ENCODE results near the gene CD8B.
"Not testable (repeated sequence)": the region's sequence is repeated elsewhere in the genome, so short reads cannot be mapped to it uniquely, and the experiment has no call there.

The CD8B gene

DNA sequence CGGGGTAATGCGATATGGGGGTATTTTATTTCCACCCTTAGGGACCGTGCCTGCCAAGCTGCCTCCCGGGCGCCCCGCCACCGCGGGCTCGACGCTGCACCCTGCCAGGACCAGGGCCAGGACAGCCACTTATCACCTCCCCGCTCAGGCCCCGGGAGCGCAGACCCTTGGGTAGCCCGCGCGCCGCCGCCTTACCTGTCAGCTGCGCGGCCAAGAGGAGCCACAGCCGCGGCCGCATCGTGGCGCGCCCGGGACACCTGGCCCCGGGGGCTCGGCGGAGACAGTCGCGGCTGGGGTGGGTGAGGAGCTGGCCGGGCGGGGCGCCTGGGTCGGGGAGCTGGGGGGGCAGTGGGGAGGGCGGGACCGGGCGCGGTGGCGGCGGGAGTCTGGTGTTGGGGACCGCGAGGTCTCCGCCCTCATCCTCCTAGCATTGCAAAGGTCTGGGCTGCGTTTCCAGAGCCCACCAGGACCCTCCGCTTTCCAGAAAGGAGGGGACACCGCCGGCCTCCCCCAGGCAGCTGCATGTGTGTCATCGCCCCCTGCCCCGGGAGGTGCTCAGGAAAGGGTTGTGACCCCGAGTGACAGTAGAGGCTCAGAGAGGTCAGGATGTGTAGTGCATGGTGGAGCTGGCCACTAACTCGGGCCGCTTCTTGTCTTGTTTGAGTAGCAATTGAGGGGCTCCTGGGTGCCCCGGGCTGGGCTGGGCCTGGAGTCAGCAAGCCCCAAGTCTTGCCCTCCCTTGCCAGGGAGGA, at the start of gene CD8B:
Gene CD8B (minus strand): TSS at position 259 of the 752 bp plus-strand sequence. CDS start 21 bp downstream, at position 238.
- DNase-seq, result not testable (repeated sequence)

DNA sequence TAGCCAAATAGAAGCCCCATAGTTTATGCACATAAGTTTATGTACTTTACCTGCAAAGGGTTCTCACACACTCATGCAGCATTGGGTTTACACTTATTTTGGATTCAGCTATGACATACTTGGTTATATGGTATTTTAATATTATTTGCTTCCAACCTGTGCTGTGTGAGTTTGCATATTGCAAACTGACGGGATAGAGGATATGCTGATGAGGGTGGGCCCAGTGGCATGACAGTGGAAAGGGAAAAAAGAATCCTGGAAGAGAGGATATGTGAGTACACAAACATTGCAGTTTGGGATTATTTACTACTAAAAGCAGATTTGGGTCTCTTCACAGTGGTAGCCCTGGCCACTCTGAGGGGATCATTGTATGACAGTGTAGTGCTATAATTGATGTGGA, 44.2 kb upstream of the CD8B start:
- not testable (repeated sequence) for DNase-seq

DNA sequence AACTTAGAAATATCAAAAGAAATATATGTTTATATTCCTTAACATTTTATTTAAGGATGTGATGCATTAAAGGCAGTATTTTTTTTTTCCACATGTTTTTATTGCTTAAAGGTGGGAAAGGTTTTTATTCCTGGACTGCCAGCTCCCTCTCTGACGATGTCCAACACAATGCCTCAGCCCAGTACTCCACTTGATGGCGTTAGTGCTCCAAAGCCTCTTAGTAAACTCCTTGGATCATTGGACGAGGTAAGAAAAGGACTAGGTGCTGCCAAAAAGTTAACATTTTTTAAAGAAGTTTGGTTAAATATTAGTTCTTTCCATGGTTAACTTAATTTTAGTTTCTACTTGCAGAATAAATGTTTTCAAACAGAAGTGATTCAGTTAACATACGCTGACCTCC, 39.0 kb upstream of the CD8B start:
- not testable (repeated sequence) for DNase-seq

DNA sequence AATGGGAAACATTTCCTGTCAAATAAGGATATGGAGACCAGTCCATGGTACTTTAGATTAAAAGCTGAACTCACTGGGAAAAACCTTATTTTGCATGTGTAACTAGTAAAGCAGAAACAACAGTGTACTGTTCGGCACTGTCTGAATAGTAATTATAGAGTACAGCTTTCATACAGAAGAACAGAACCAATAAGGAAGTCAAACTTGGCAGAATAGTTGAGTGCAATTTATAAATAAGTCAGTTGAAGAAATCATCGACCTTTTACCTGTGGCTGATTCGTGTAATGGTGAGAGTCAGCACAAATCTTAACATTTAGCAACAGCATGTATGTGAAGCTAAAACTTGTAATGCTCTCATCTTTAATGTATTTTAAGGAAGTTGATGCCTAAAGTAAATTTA, 24.3 kb upstream of the CD8B start:
- not testable (repeated sequence) for DNase-seq

DNA sequence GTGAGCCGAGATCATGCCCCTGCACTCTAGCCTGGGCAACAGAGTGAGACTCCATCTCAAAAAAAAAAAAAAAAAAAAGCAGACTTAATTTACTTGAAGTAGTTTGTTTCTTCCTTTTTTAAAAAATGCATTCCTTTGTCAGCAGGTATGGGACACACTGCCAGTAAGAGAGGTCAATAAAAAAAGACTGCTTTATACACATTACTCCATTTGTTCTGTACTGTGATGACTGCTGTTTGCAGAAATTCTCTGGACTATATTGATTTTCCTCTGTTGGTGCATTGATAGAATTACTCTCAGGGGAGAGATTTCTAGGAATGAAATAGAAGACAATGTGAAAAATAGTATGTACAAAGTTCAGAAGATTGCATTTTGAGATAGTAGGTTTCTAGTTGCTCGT, 21.2 kb upstream of the CD8B start:
- DNase-seq, result not testable (repeated sequence)

DNA sequence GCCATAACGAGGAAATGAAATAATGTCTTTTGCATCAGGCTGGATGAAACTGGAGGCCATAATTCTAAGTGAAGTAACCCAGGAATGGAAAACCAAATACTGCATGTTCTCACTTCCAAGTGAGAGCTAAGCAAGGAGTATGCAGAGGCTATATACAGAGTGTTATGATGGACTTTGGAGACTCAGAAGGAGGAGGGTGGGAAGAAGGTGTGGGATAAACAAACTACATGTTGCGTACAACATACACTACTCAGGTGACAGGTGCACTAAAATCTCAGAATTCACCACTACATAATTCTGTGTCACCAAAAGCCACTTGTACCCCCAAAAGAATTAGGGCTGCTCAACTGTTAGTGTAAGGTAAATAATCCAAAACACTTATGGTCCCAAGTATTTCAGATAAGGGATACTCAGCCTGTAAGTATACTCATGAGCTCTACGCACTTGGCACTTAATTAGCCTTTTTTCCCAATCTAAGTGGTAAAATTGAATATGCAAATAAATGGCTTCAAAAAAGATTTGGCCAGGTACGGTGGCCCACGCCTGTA, 20.5 kb upstream of the CD8B start:
- not testable (repeated sequence) for DNase-seq

DNA sequence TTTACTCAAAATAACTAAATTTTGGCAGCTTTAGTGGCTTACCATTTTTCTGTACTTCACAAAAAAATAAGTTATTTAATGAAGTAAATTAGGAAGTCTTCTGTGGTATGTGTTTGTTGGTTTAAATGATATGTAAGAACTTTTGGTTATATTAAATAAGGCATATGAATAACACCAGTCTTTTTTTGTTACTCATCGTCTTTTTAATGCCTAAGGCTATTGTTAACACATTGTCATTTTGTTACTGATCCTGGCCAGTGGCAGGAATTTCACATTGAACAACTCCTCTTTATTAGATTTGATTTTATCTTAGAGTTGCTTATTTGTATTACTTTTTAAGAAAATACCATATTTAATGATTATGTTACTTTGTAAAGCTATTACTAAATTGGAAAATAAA, 17.3 kb upstream of the CD8B start:
- DNase-seq, result not testable (repeated sequence)

DNA sequence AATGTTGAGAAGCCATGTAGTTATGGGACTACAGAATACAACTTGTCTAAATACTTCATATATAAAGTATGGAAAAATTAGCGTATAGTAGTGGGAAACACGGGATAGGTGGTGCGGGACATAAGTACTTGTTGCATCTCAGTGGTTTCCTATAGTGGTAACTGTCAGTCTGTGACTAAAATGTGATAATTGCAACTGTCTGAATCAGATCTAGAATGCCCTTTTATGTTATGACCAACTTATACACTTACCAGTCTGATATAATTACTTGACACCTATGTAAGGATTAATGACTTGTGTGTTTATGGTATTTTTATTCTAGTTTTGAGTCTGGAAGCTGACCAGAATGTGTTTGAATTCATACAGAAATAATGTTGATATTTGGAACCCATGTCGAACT, 9.3 kb upstream of the CD8B start:
- not testable (repeated sequence) for DNase-seq

DNA sequence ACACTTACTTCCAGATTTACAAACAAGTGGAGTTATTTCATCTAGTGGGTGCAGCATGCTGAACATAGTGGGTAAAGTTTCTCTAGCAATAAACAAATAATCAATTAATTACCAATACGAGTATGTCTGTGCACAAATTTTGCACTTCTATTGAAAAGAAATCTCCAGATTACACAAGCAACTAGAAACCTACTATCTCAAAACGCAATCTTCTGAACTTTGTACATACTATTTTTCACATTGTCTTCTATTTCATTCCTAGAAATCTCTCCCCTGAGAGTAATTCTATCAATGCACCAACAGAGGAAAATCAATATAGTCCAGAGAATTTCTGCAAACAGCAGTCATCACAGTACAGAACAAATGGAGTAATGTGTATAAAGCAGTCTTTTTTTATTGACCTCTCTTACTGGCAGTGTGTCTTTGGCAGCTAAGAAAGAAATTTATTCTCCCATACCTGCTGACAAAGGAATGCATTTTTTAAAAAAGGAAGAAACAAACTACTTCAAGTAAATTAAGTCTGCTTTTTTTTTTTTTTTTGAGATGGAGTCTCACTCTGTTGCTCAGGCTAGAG, 7.3 kb upstream of the CD8B start:
- DNase-seq, result not testable (repeated sequence)

DNA sequence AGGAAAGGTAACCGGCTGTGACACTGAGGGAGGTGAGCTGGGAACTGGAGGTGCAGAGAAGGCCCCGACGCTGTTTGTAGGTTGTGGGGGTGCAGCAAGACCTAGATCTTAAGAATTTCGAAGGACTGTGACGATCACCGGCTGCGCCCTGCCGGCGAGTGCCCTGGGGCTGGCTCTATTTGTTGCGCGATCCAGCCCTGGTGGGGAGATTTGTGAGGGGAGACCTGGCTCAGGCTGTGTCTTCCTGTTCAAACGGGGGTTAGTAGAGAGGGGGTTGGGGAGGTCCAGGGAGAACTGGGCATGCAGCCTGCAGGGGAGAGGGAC, 656 bp upstream of the CD8B start:
- DNase-seq, result not testable (repeated sequence)

DNA sequence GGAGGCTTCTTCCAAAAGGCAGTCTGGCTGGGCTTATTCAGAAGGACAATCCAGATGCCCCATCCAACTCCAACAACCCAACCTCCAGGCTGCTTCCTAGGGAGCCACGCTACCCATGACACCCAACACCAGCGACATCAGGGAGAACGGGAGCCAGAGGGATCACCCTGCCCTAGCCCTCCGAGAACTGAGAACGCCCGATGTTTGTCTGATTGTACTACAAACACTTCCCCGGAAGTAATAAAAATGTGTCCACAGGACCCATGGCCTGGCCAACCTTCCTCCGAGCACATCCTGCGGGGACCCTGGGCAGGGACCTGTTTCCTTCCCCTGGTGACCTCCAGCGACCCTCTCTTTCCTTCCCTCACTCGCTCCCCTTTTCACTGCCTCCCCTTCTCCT, 511 bp downstream of the CD8B start:
- DNase-seq, result not testable (repeated sequence)

DNA sequence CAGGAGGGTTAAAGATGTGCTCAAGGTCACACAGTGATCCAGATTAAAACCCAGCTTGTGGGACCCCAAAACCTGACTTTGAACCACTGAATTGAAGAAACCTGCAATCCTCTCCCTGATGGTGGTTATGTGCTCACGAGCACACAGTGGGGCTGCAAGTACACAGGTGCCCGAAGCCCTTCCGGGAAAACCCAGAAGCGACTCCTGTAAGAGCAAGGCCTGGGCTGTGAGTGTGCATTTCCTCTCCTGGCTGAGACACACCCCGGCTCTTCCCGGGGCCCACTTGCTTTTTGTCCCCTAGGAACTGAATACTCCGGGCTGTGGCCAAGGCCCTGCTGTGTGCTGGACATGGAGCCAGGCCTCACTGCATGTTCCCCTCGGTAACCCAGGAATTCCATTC, 1.1 kb downstream of the CD8B start:
- not testable (repeated sequence) for DNase-seq

DNA sequence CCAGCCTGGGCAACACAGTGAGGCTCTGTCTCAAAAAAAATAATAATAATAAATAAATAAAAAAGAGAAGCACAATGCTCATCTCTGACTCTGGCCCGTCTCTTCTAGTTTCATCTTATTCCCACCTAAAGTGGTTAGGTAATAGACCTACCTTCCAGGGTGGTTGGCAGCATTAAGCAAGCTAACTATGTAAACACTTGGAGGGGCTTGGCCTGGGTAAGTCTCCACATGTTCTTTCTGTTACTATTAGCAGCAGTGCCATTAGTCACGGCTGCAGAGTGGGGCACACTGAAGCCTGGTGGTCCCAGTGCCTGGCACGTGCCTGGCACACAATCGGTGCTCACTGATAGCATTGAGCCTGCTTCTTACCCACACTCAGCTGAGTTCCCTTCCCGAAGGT, 4.0 kb downstream of the CD8B start:
- DNase-seq, result not testable (repeated sequence)

DNA sequence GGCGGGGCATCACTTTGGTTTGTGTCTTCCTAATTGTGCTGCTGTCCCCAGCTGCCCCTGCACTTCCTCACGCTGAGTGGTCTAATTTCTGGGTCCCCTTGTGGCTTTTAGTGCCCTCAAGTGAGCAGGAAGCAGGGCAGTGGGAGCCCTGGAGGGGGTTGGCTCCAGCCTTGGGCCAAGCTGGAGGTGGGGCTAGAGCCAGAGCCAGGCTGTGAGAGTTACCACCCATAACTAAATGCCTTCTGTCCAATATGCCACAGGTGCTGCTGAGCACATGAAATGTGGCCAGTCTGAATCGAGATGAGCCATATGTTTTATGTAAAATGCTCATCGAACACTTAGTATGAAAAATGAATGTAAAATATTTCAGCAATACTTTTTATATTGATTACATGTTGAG, 5.2 kb downstream of the CD8B start:
- not testable (repeated sequence) for DNase-seq

DNA sequence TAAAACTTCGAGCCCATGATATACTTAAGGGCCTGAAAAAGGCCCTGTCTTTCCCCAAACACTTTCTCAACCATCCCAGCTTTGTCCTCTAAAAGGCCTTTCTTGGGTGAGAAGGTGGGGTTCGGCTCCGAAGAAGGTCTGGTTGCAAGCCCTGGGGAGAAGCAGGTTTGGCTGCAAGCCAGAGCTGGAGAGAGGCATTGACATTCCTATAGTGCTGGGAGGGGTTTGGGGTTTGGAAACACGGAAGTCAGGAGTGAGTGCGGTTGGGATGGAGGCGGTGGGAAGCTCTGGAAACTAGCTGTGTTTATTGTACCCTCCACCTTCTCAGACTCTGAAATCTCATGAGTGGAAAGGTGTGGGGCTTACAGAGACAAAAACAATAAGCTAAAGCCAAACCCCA, 5.7 kb downstream of the CD8B start:
- DNase-seq, result not testable (repeated sequence)

DNA sequence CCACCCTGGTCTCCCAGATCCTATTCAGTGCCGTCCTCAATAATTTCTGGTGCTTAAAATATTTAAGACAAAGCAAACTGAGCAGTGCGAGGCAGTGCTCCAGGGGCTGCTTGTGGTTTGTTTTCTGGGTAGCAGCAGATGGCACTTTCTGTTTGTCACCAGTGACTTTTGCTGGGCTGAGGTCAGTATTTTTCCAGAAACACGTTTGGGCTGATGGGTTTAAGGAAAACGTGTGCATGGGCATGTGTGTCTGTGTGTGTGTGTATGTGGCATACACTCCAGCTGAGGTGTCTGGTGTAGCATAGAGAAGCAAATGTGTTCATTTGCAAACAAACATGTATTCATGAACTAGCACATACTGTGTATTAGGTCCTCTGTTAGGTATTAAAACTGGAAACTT, 10.1 kb downstream of the CD8B start:
- DNase-seq, result not testable (repeated sequence)

DNA sequence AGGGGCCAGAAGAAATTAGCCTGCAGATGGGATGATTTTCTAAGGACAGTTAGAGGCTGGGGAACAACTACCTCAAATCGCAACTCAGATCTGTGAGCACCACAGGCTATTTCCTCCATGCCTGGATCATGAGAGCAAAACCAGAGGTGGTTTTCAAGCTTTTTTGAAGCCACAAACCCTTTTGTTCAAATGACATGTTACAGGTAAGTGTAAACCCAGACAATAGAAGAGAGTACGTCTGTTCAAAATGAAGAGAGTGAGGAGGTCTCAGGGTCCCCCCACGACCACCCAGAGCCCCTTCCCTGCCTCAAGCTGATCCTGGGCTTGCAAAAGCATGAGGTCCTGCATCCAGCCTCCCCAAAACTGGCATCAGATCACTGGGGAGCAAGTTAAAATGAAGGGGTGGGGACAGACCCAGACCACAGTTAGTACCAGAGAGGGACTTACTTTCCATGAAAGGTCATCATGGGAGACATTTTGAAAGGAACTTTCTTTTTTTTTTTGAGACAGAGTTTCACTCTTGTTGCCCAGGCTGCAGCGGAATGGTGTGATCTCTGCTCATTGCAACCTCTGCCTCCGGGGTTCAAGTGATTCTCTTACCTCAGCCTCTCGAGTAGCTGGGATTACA, 19.0 kb downstream of the CD8B start:
- not testable (repeated sequence) for DNase-seq

DNA sequence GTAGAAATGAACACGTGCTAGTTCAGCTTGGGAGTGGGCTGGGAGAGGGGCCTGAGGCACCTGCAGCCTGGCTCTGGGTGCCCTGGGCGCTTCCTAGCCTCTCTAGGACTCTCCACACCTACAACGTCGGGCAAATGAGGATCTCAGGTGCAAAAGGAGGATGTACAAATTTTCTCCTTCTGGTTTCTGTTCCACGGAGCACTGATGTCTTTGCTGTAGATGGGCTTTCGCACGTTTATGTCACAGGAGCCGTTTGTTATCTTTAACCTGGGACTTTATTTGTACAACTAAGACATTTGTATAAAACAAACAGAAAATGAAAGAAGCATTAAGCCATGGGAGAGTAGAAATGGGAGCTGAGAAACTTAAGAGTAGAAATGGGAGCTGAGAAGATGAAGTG, 20.4 kb downstream of the CD8B start:
- not testable (repeated sequence) for DNase-seq

DNA sequence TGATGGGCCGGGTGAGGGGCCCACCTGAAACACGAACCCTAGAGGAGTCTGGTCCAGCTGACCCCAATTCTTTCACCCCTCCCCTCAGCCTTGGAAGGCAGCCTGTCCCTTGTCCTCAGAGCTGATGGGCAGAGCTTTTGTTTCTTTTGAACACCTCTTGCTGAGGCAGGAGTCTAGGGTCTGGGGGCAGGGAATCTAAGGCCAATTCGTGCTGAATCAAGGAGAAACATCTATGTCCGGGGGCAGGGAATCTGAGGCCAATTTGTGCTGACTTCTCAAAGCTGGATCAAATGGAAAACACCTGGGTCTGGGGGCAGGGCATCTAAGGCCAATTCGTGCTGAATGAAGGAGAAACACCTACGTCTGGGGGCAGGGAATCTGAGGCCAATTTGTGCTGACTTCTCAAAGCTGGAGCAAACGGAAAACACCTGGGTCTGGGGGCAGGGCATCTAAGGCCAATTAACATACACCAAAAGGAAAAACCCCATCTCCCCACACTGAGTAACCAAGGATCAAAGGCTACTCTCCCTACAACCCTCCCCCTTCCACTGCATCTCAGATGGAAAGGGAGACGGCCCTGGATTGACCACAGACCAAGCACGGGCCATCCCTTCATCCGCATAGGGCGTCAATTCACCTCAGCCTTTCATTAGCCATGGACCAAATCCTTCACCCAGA, 21.7 kb downstream of the CD8B start:
- not testable (repeated sequence) for DNase-seq

DNA sequence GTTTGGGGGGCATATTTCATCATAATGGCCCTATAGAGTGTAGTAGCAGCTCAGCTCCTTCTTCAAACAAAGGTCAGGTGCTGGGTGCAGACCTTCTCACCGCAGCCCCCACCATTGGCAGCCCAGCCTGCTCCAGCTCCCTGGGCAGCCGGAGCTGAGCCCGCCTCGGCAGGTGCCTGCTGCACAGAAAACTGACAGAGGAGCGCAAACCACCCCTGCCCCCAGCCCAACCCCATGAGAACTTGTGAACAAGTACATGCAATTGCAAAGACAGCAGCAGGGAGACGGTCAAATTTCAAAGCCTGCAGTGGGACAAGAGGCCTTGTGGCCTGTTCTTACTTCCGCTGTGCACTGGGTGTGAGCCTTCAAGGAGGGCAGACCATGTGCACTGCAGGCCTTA, 22.2 kb downstream of the CD8B start:
- DNase-seq, result not testable (repeated sequence)

DNA sequence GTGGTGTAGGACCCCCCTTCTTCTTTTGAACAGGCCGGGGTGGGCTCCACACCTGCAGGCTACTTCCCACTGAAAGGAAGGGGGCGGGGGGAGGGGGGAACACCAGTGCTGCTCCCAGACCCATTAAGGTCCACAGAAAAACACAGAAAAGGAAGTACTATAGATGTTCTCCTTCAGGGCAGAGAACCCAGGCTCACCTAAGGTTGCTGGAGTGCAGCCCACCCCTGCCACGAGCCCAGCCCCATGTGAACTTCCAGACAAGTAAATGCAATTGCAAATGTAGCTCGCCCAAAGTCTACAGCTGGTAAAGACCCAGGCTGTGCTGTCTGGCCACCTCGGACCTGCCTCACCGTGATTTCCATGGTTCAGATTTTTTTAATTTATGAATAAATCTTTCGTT, 24.0 kb downstream of the CD8B start:
- not testable (repeated sequence) for DNase-seq

DNA sequence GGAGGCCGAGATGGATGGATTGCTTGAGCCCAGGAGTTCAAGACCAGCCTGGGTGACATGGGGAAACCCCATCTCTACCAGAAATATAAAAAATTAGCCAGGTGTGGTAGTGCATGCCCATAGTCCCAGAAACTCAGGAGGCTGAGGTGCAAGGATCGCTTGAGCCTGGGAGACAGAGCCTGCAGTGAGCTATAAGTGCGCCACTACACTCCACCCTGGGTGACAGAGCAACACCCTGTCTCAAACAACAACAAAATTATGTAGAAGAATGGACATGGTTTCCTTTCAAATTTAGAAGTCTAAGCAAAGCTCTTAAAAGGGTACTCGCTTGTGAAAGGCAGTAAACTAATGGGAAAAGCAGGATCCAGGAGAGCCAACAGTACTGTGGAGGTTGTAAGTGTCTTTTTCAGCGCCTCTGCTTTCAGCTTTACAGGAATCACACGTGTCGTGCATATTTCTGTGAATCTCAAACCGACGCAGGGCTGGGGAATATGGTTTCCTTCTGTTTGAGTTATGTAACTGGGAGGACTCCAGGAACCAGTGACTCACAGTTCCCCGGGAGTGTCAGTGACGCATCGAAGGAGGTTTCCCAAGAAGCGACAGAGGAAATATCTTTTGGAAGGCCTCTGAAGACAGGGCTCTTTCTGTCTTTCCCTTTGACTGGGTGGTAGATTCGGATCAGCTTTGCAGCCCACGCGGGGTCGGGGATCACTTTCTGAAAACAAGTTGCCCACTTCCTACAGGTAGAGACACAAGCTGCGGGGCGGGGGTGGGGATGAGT, 24.6 kb downstream of the CD8B start:
- DNase-seq, result peak; percentile 59 to 65

DNA sequence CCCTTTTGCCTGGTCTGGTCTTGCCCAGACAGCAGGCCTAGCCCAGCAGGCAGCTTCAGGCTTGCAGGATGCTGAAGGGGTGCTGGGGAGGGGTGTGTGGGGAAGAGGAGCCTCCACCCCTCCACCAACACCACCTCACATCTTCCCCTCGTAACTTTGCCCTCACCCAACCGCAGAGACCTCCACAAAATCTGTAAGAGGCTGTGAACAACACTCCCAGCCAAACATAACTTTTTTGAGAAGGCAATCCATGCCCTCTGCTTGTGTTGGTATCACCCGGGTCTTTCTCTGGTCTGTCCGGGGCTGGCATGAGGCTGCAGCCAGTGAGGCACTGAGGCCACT, 26.2 kb downstream of the CD8B start:
- not testable (repeated sequence) for DNase-seq

All from activated CD4-positive, alpha-beta T cell treated with anti-CD3 and anti-CD28 coated beads for 4 hours (primary cell).